Gastrocnemius medialis (tissue), 4 donors: ENCODE results near the gene CCNF. TPM values are rescaled to one million over a fixed set of nuclear protein-coding genes. Genes with fewer than 3 reads are reported as not detected.

ENCODE experiments used
- ATAC-seq, 2 donors: fragments of 150-250 bp; one replicate each; pipeline ENCODE4 v1.9.1; 2016
- DNase-seq, 2 donors: peaks; one replicate each; pipeline ENCODE4 v3.0.0-alpha.2; 2019
- H3K27ac ChIP-seq, 4 donors: fragments of 200-600 bp; sonication (generic); 1 replicate in 1 of 4; 2 replicates in 3 of 4; pipeline ENCODE4 v1.5.1; 2016 to 2018; ENCODE audit warnings: mild to moderate bottlenecking in 2 of 4, moderate library complexity in 1 of 4
- H3K27me3 ChIP-seq, 3 donors: fragments of 200-600 bp; sonication (generic) in 2 of 3; 1 replicate in 1 of 3; 2 replicates in 2 of 3; pipeline versions ENCODE4 v1.5.1 to v1.6.0; 2016 to 2019; ENCODE audit warnings: mild to moderate bottlenecking in 1 of 3, moderate library complexity in 1 of 3
- H3K36me3 ChIP-seq, 2 donors: fragments of 200-600 bp; sonication (generic) in 1 of 2; one replicate each; pipeline ENCODE4 v1.5.1; 2017 to 2018
- H3K4me1 ChIP-seq, 2 donors: fragments of 200-600 bp; sonication (generic) in 1 of 2; one replicate each; pipeline ENCODE4 v1.5.1; 2016 to 2017; ENCODE audit warnings: mild to moderate bottlenecking in 2 of 2
- H3K4me3 ChIP-seq, 4 donors: fragments of 200-600 bp; sonication (generic) in 3 of 4; 1 replicate in 1 of 4; 2 replicates in 3 of 4; pipeline ENCODE4 v1.5.1; 2016 to 2019; ENCODE audit warnings: mild to moderate bottlenecking in 2 of 4
- H3K9me3 ChIP-seq, 3 donors: fragments of 200-600 bp; sonication (generic) in 2 of 3; 1 replicate in 1 of 3; 2 replicates in 2 of 3; pipeline ENCODE4 v1.5.1; 2016 to 2019
- POLR2A ChIP-seq, 2 donors: fragments of 450-650 bp; IDR thresholded peaks; one replicate each; pipeline ENCODE4 v1.6.1; 2017; ENCODE audit warnings: antibody characterized with exemption in 2 of 2, mild to moderate bottlenecking in 2 of 2, moderate library complexity in 2 of 2
- in situ Hi-C, 4 donors: fragments of 200-750 bp; cut with MboI; loops; one replicate each; pipeline versions ENCODE4 v1.15.0 to v1.8.0; 2017; ENCODE audit warnings: low sequenced_read_pairs in 4 of 4
- intact Hi-C: fragments of 100-400 bp; cut with DNase I; formaldehyde crosslinking; loops from one replicate; pipeline ENCODE4 v1.15.1; 2023; ENCODE audit warnings: low total_unique reads
- total RNA-seq, 4 donors: library from RNA; depleted of rRNA; stranded (reverse); fragments of >200 nt; gene quantifications; one replicate each; pipeline versions ENCODE4 v1.1.0 to v1.2.3, GENCODE V29; 2016
- TF ChIP-seq, protein P1 (sequence below), 5 experiments: fragments of 450-650 bp in 3 of 5; fragments of 200-600 bp in 2 of 5; sonication (generic) in 2 of 5; IDR thresholded peaks in 4 of 5; conservative IDR thresholded peaks in 1 of 5; 1 replicate in 4 of 5; 2 replicates in 1 of 5; pipeline ENCODE4 v1.5.1; 2016 to 2019; ENCODE audit warnings: antibody characterized with exemption in 5 of 5, mild to moderate bottlenecking in 3 of 5, moderate library complexity in 3 of 5

CCNF gene
- total RNA-seq, 4 donors from 2014 or later = 1.8 to 3.6 (median 2.4) TPM

DNA sequence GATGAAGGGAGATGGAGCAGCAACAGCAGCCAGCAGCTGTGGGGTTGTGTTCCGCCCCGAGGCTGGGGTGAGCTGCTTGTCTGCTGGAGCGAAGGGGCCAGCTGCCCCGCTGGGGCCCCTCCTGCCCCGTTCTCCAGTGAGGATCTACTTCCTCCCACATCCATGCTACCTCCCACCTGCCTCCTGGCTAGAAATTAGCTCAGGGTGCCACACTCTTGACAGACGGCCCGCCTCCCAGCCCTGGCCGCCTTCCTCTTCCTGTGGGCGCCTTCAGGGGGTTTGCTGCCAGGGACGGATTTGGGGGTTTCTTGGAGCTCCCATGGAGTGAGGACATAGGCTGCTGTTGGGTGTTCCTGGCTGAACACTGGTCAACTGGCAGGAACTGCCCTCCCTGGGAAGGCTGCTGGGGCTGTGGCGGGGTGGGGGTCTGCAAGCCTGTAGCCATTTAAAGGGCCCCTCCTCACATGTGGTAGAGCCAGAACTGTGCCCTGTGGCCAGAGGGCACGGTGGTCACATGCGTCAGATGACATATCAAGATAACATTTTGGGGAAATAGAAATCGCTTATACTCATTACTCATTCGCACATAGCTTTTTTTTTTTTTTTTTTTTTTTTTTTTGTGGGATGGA, 58.8 kb downstream of the CCNF start:
- Histone ChIP-seq H3K9me3 (no peaks in the 10 kb centered on the region), H3K27me3 (no peaks in the 10 kb centered on the region), H3K4me3 (no peak overlapping the region), H3K27ac (no peak overlapping the region), H3K36me3 (no peaks in the 10 kb centered on the region), H3K4me1 (peaks cover 17 to 43% of the 10 kb centered on the region in 2 donors)
- in situ Hi-C loops = loop anchor here in 1 of 4 donors (25.0 kb wide), 1 partner anchor 151 kb away; the partner anchor contains the start of gene ABCA3
- intact Hi-C loops = loop anchor here (2.0 to 10.0 kb wide), 2 partner anchors 15 to 63 kb away; partner anchors contain the start of gene CCNF
- ATAC-seq (no peak), DNase-seq (no peak)
- TF ChIP-seq, protein P1, sequence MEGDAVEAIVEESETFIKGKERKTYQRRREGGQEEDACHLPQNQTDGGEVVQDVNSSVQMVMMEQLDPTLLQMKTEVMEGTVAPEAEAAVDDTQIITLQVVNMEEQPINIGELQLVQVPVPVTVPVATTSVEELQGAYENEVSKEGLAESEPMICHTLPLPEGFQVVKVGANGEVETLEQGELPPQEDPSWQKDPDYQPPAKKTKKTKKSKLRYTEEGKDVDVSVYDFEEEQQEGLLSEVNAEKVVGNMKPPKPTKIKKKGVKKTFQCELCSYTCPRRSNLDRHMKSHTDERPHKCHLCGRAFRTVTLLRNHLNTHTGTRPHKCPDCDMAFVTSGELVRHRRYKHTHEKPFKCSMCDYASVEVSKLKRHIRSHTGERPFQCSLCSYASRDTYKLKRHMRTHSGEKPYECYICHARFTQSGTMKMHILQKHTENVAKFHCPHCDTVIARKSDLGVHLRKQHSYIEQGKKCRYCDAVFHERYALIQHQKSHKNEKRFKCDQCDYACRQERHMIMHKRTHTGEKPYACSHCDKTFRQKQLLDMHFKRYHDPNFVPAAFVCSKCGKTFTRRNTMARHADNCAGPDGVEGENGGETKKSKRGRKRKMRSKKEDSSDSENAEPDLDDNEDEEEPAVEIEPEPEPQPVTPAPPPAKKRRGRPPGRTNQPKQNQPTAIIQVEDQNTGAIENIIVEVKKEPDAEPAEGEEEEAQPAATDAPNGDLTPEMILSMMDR (IDR thresholded peaks at IDR 0.05 in 4 of 5, conservative IDR thresholded peaks at IDR 0.05 in 1 of 5) = no peak

DNA sequence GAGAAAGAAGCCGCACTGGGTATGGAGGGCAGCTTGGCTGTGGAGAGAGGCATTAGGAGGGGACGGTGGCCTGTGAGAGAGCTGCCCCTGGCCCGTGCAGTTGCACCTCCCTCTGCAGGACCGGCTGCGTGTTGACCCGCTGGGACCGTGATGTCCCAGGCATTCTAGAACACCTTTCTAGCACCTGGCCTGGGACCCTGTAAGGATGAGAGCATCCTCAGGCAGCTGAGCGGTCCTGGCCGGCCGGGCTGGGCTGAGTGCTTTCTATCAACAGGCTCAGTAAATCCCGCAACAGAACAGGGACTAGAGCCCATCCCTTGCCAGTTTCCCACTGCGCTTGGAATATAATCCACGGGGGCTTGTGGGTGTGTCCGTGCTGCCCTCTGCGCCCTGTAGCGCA, 60.3 kb downstream of the CCNF start:
- Histone ChIP-seq H3K27ac (no peak overlapping the region), H3K4me1 (peaks cover 9 to 27% of the 10 kb centered on the region in 2 donors), H3K9me3 (no peaks in the 10 kb centered on the region), H3K4me3 (no peak overlapping the region), H3K27me3 (no peaks in the 10 kb centered on the region), H3K36me3 (no peaks in the 10 kb centered on the region)
- TF ChIP-seq, protein P1 (IDR thresholded peaks at IDR 0.05 in 4 of 5, conservative IDR thresholded peaks at IDR 0.05 in 1 of 5) = no peak
- TF ChIP-seq POLR2A (IDR thresholded peaks at IDR 0.05) = no peak
- no peak for DNase-seq
- intact Hi-C loops = loop anchor here (10.0 kb wide), 1 partner anchor 65 kb away; the partner anchor contains the start of gene CCNF
- no peak for ATAC-seq
- in situ Hi-C loops = loop anchor here in 1 of 4 donors (25.0 kb wide), 1 partner anchor 152 kb away; the partner anchor contains the start of gene ABCA3

DNA sequence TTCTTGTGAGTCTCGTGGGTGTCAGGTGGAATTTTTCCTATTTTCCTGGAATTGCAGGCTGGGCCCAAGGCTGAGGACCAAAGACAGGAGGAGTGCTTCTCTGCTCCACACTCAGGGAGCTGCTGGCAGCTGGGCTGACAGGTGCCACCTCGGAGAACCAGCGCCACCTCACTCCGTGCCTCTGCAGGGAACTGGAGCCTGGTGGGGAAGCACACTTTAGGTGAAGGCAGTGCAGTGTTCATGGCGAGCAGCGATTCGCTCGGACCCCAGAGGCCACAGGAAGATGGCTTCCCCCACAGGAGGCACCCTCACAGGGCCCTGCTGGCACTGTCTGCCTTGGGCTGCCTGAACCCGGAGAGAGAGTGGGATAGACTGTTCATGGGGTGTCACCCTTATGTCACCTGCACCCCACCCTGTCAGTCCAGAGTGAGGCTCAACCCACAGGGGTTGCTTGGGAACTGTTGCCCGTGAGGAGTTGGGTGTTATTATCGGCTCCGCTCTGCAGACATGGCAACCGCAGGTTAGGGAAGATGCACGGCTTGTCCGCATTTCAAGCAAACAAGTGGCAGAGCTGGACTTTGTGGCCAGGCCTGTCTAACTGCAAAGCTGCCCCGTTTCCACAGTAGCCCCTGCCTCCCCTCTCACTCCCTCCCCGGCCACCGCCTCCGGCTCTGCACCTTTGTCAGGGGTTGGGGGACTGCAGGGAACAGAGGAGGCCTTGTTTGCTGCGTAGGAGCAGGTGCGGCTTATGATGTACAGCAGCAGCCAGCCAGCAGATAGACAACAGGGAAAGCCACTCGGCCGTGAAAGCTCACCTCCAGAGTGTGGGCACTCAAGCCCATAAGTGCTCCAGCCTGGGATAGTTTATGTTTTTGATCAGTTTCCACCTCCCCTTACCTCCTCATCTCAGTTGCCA, 61.2 kb downstream of the CCNF start:
- Histone ChIP-seq H3K4me3 (no peak overlapping the region), H3K9me3 (no peaks in the 10 kb centered on the region), H3K27ac (no peak overlapping the region), H3K4me1 (peaks cover 0 to 20% of the 10 kb centered on the region in 2 donors), H3K27me3 (no peaks in the 10 kb centered on the region), H3K36me3 (no peaks in the 10 kb centered on the region)
- in situ Hi-C loops = loop anchor here in 3 of 4 donors (5.0 to 25.0 kb wide), 3 partner anchors 143 to 153 kb away; partner anchors contain the start of gene ABCA3 (in 2 of the 3)
- no peak for TF ChIP-seq POLR2A (IDR thresholded peaks at IDR 0.05)
- TF ChIP-seq, protein P1 (IDR thresholded peaks at IDR 0.05 in 4 of 5, conservative IDR thresholded peaks at IDR 0.05 in 1 of 5) = no peak
- no peak for DNase-seq
- ATAC-seq = no peak
- intact Hi-C loops = no loop called here

DNA sequence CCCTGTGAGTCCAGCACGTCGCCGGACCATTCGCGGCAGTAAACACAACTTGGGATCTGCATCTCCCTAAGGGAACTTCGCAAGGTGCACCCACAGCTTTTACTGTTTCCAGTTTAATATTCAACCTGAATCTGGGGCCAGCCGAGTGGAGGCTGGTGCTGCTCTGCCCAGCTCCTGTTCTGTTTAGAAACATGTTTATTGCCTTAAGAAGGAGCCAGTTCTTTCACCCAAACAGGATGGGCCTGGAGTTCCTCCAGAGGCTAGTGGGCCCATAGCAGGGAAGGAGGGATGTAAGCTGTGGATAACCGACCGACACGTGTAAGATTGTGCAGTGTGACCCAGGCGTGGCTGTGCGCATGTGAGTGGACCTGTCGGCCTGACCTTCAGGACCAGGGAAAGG, 63.0 kb downstream of the CCNF start:
- peaks cover 3 to 11% of the 10 kb centered on the region in 2 donors for H3K4me1 ChIP-seq
- no peak for ATAC-seq
- no peaks in the 10 kb centered on the region for H3K27me3 ChIP-seq
- no peak overlapping the region for H3K4me3 ChIP-seq
- TF ChIP-seq POLR2A (IDR thresholded peaks at IDR 0.05) = no peak
- TF ChIP-seq, protein P1 (IDR thresholded peaks at IDR 0.05 in 4 of 5, conservative IDR thresholded peaks at IDR 0.05 in 1 of 5) = no peak
- no peaks in the 10 kb centered on the region for H3K9me3 ChIP-seq
- no peaks in the 10 kb centered on the region for H3K36me3 ChIP-seq
- intact Hi-C loops (no loop called here), in situ Hi-C loops (loop anchor here in 3 of 4 donors (5.0 to 25.0 kb wide), 3 partner anchors 145 to 155 kb away; partner anchors contain the start of gene ABCA3 (in 2 of the 3))
- H3K27ac ChIP-seq = no peak overlapping the region
- no peak for DNase-seq
